ENCODE results near the gene SDS.

GRCh38 chr12:113416091-113416754 is 12.5 kb upstream of the SDS start:
- TF ChIP-seq CTCF (IDR thresholded peaks at IDR 0.05) = no peak
- TF ChIP-seq POLR2A (IDR thresholded peaks at IDR 0.05) = no peak
- TF ChIP-seq POLR2AphosphoS5 (IDR thresholded peaks at IDR 0.05) = no peak
- no peak for TF ChIP-seq EP300 (IDR thresholded peaks at IDR 0.05)
